GM10266 (cell line): ENCODE data around the gene RPP25.
"Not testable (repeated sequence)": the region's sequence is repeated elsewhere in the genome, so short reads cannot be mapped to it uniquely, and the experiment has no call there.

Experiments used
- DNase-seq: peaks from one replicate; pipeline ENCODE4 v3.0.0; 2012; ENCODE audit errors: extremely low spot score
- TF ChIP-seq, protein P1 (sequence below): IDR thresholded peaks from 2 replicates; pipeline ENCODE4 v1.5.1; 2012; ENCODE audit warnings: mild to moderate bottlenecking, low read depth; ENCODE audit not compliant: control insufficient read depth, insufficient read depth; ENCODE audit errors: missing control alignments

Gene RPP25

DNA sequence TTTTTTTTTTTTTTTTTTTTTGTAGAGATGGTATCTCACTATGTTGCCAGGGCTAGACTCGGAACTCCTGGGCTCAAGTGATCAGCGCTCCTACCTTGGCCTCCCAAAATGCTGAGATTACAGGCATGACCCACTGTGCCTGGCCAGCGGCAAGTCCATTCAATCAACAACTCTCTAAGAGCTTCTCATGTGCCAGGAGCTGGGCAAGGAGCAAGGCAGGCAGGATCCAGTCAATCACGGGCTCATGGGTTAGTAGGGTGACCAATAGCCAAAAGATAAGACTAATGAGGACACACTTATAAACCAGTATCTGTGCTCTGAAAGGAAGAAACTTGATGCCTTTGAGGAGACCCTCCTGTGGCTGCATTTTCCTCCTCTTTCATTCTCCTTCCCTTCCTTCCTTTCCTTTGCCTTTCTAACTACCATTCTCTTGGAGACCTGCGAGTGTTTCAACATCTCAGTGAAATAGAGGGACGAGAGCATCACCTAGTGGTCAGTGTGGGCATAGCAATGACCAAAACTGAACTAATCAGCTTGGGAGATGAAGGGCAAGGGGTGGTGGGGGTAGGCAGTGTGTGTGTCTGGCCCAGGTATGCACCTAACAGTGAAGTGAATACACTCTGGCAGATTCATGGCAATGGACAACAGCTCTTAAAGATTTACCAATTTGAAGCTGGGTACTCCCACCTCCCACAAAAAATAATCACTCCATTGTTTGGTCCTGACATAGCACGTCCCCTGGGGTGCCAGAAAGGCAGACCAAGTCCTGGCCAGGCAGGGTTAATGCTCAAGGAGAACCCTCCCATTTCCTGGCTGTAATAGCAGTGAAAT, 6.3 kb downstream of the RPP25 start:
- TF ChIP-seq, protein P1, sequence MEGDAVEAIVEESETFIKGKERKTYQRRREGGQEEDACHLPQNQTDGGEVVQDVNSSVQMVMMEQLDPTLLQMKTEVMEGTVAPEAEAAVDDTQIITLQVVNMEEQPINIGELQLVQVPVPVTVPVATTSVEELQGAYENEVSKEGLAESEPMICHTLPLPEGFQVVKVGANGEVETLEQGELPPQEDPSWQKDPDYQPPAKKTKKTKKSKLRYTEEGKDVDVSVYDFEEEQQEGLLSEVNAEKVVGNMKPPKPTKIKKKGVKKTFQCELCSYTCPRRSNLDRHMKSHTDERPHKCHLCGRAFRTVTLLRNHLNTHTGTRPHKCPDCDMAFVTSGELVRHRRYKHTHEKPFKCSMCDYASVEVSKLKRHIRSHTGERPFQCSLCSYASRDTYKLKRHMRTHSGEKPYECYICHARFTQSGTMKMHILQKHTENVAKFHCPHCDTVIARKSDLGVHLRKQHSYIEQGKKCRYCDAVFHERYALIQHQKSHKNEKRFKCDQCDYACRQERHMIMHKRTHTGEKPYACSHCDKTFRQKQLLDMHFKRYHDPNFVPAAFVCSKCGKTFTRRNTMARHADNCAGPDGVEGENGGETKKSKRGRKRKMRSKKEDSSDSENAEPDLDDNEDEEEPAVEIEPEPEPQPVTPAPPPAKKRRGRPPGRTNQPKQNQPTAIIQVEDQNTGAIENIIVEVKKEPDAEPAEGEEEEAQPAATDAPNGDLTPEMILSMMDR: peak; percentile 100
- peak; percentile 72 for DNase-seq

DNA sequence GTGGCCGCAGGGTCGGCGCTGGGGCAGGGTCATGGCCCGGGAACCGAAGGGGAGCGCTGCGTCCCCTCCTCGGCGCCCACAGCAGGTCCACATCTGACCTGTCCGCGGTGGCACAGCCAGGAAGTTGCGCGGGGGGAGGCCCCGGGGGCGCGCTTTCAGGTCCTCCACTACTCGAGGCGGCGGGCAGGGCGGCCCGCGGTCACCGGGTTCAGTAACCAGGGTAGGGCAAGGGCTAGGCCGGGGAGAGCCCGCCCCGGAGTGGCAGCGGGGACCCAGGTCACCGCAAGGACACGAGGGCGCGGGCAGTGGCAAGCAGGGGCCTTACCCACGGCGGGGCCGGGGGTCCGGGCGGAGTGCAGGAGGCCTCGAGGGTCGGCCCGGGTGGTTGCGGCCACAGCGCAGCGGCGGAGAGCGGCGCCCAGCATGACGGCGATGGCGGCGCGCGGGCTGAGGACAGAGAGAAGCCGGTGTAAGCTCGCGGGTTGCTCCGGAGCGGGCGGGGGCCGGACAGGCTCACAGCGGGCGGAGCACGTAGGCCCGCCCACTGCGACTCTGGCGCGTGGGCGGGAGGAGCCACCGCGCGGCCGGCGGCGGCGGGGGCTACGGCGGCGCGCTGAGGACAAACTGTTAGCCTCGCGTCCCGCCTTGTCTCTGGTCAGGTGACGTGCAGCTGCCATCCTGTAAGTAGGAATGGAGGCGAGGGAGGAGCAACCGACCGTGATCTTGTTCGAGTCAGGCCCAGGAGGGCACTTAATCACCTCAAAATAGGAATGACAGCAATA, 18.8 kb downstream of the RPP25 start, which contains the start of gene COX5A:
Gene COX5A (minus strand): TSS at position 484 of the 782 bp plus-strand sequence. CDS start 59 bp downstream, at position 425.
- TF ChIP-seq, protein P1: no peak
- peak; percentile 94 for DNase-seq

DNA sequence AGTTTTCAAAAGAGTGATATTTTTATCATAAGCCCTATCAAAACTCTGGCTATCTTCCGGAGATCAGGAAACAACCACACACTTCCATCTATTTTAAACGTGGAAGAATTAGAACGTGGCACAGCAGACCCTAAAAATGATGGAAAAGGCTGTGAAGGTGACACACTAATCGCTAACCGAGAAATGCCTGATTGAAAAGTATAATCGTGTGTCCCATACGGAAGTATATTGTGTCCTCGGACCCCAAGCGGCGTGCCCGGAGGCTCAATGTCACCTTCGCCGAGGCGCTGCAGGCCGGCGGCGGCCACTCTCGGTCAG, 19.3 kb downstream of the RPP25 start:
- TF ChIP-seq, protein P1: no peak

DNA sequence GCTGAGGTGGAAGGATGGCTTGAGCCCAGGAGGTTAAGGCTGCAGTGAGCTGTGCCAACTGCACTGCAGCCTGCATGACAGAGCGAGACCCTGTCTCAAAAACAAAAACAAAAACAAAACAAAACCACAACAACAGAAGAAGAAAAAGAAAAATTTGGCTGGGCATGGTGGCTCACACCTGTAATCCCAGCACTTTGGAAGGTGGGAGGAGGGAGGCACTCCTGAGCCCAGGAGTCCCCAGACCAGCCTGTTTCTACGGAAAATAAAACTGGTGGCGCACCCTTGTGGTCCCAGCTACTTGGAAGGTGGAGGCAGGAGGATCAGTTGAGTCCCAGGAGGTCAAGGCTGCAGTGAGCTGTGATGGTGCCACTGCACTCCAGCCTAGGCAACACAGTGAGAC, 21.4 kb downstream of the RPP25 start:
- not testable (repeated sequence) for DNase-seq
- TF ChIP-seq, protein P1: peak; percentile 17

More for the DNA sequence above, 19.3 kb downstream of the RPP25 start:
- no peak for DNase-seq

GRCh38 chr15:74933573-74933972, 23.0 kb downstream of the RPP25 start:
- TF ChIP-seq, protein P1: no peak
- no peak for DNase-seq

GRCh38 chr15:74928771-74929198, 27.8 kb downstream of the RPP25 start:
- TF ChIP-seq, protein P1: no peak
- no peak for DNase-seq
